NCI-H748 (cell line): ENCODE data around the gene UBTF.
A peak's percentile ranks its signal among the peaks of the same experiment; 100 is the strongest.
"Not testable (repeated sequence)": the region's sequence is repeated elsewhere in the genome, so short reads cannot be mapped to it uniquely, and the experiment has no call there.

Experiments
- DNase-seq: peaks from one replicate; lab custom pipeline; 2025; ENCODE audit not compliant: unreplicated experiment; lab: John Stamatoyannopoulos, UW

Gene UBTF

GRCh38 chr17:44247440-44247841 lies 28.0 kb upstream of the UBTF start:
- DNase-seq, result no peak

- no peak for DNase-seq
Measured at GRCh38 chr17:44241106-44241624, 21.7 kb upstream of the UBTF start.

- not testable (repeated sequence) for DNase-seq
Measured at GRCh38 chr17:44237886-44238285, 18.4 kb upstream of the UBTF start.

- no peak for DNase-seq
Measured at GRCh38 chr17:44236444-44236991, 17.0 kb upstream of the UBTF start.

- no peak for DNase-seq
Measured at GRCh38 chr17:44235583-44235936, 16.1 kb upstream of the UBTF start.

GRCh38 chr17:44233582-44233981 lies 14.1 kb upstream of the UBTF start:
- no peak for DNase-seq

- DNase-seq, result no peak
Measured at GRCh38 chr17:44232061-44232460, 12.6 kb upstream of the UBTF start.

GRCh38 chr17:44230140-44230539 lies 10.7 kb upstream of the UBTF start:
- DNase-seq, result no peak

GRCh38 chr17:44229090-44229489 lies 9.6 kb upstream of the UBTF start:
- DNase-seq, result no peak

- DNase-seq, result no peak
Measured at GRCh38 chr17:44223541-44224071, 4.1 kb upstream of the UBTF start.

GRCh38 chr17:44222112-44222869 lies 2.8 kb upstream of the UBTF start:
- peak; percentile 90 for DNase-seq

GRCh38 chr17:44221862-44222111 lies 2.3 kb upstream of the UBTF start:
- DNase-seq, result no peak

- DNase-seq, result peak; percentile 89
Measured at GRCh38 chr17:44221084-44221861, 1.8 kb upstream of the UBTF start.

GRCh38 chr17:44220213-44221083 lies 973 bp upstream of the UBTF start:
- peak; percentile 73 for DNase-seq

- DNase-seq, result peak; percentile 71
Measured at GRCh38 chr17:44219108-44219615, 313 bp downstream of the UBTF start.

GRCh38 chr17:44218344-44219107 lies 949 bp downstream of the UBTF start:
- DNase-seq, result peak; percentile 91

GRCh38 chr17:44217738-44218343 lies 1.6 kb downstream of the UBTF start:
- DNase-seq, result no peak

GRCh38 chr17:44216694-44217093 lies 2.8 kb downstream of the UBTF start:
- DNase-seq, result no peak

- DNase-seq, result no peak
Measured at GRCh38 chr17:44216173-44216572, 3.3 kb downstream of the UBTF start.

- no peak for DNase-seq
Measured at GRCh38 chr17:44214896-44215295, 4.6 kb downstream of the UBTF start.
